ENCODE data around the gene MIB1.

- TF ChIP-seq GTF2F1 (IDR thresholded peaks at IDR 0.05; ENCODE audit: low read depth, low read length) (no peak), CHD1 (IDR thresholded peaks at IDR 0.05; ENCODE audit: low read length) (no peak), SREBF2 (CRISPR knock-in tag; IDR thresholded peaks at IDR 0.05) (no peak), RHOXF2B (CRISPR knock-in tag; conservative IDR thresholded peaks at IDR 0.05) (no peak), POLR2AphosphoS5 (IDR thresholded peaks at IDR 0.05; ENCODE audit: control insufficient read depth, insufficient read depth, low read depth, low read length) (no peak), CTCF (IDR thresholded peaks at IDR 0.05 in 2 of 3, conservative IDR thresholded peaks at IDR 0.05 in 1 of 3; ENCODE audit: insufficient read depth in 2 of 3, low read depth in 1 of 3, low read length in 3 of 3) (no peak)
Observed at GRCh38 chr18:21774722-21775121, 34.1 kb downstream of the MIB1 start.
